Upper lobe of right lung (tissue), 1 donor: ENCODE data around the gene CRYGS. TPM values are rescaled to one million over a fixed set of nuclear protein-coding genes. Genes with fewer than 3 reads are reported as not detected.
A peak's percentile ranks its signal among the peaks of the same experiment; 100 is the strongest.

ENCODE experiments used
- ATAC-seq: fragments of 200-7000 bp; cut with Tn5 transposase; one replicate; pipeline ENCODE4 v1.9.1; 2020; ENCODE audit warnings: mild to moderate bottlenecking, moderate library complexity
- DNase-seq: peaks from one replicate; pipeline ENCODE4 v3.0.0-alpha.2; 2020
- H3K27ac ChIP-seq: fragments of 200-600 bp; one replicate; pipeline ENCODE4 v1.8.0; 2022
- H3K27me3 ChIP-seq: fragments of 200-600 bp; one replicate; pipeline ENCODE4 v1.8.0; 2022; ENCODE audit warnings: mild to moderate bottlenecking
- H3K36me3 ChIP-seq: fragments of 200-600 bp; one replicate; pipeline ENCODE4 v1.8.0; 2022
- H3K4me1 ChIP-seq: fragments of 200-600 bp; one replicate; pipeline ENCODE4 v1.8.0; 2022
- H3K4me3 ChIP-seq: fragments of 200-600 bp; one replicate; pipeline ENCODE4 v1.8.0; 2022; ENCODE audit warnings: mild to moderate bottlenecking
- H3K9me3 ChIP-seq: fragments of 200-600 bp; one replicate; pipeline ENCODE4 v1.8.0; 2022
- intact Hi-C: fragments of 100-400 bp; cut with DNase I; formaldehyde crosslinking; loops from one replicate; pipeline ENCODE4 v1.11.0; 2022
- total RNA-seq: library from RNA; stranded (reverse); fragmentation: NEBNext Ultra II Directional; extraction: Animal tissue kit (Norgen Biotek cat#: 25700); gene quantifications from one replicate; pipeline ENCODE4 v1.2.1, GENCODE V29; 2021
- TF ChIP-seq, protein P1 (sequence below): fragments of 200-600 bp; IDR thresholded peaks from one replicate; pipeline ENCODE4 v1.8.0; 2022; ENCODE audit warnings: antibody characterized with exemption
- donor health status: DM: no; HTN: yes; CAD: no; lungs with severe emphysema.

CRYGS gene
- total RNA-seq, 1 donor from 2014 or later, result 3.8 TPM

DNA sequence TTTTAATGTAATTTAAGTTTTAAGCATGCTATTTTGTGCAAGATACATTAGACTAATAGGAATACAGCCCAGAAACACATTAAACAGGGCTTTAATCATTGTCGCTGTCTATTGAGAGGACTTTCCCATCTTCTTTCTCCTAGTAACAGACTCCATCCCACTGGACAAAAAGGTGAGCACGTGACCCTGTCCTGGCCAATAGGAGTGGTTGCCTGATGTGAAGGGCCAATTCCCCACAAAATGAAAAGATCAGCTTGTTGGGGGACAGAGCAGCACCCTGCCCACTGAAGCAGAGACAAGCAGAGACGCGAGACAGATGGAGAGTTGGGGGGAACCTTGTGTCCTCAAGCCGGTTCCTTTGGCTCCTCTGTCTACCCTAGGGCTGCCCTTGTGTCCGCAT is 21.2 kb downstream of the CRYGS start:
- intact Hi-C loops, result no loop called here
- Histone ChIP-seq H3K4me1 (no peaks in the 10 kb centered on the region), H3K9me3 (no peaks in the 10 kb centered on the region), H3K27me3 (no peaks in the 10 kb centered on the region), H3K27ac (no peak overlapping the region), H3K4me3 (no peak overlapping the region), H3K36me3 (no peaks in the 10 kb centered on the region)
- ATAC-seq, result no peak
- no peak for DNase-seq
- TF ChIP-seq, protein P1, sequence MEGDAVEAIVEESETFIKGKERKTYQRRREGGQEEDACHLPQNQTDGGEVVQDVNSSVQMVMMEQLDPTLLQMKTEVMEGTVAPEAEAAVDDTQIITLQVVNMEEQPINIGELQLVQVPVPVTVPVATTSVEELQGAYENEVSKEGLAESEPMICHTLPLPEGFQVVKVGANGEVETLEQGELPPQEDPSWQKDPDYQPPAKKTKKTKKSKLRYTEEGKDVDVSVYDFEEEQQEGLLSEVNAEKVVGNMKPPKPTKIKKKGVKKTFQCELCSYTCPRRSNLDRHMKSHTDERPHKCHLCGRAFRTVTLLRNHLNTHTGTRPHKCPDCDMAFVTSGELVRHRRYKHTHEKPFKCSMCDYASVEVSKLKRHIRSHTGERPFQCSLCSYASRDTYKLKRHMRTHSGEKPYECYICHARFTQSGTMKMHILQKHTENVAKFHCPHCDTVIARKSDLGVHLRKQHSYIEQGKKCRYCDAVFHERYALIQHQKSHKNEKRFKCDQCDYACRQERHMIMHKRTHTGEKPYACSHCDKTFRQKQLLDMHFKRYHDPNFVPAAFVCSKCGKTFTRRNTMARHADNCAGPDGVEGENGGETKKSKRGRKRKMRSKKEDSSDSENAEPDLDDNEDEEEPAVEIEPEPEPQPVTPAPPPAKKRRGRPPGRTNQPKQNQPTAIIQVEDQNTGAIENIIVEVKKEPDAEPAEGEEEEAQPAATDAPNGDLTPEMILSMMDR, result no peak

DNA sequence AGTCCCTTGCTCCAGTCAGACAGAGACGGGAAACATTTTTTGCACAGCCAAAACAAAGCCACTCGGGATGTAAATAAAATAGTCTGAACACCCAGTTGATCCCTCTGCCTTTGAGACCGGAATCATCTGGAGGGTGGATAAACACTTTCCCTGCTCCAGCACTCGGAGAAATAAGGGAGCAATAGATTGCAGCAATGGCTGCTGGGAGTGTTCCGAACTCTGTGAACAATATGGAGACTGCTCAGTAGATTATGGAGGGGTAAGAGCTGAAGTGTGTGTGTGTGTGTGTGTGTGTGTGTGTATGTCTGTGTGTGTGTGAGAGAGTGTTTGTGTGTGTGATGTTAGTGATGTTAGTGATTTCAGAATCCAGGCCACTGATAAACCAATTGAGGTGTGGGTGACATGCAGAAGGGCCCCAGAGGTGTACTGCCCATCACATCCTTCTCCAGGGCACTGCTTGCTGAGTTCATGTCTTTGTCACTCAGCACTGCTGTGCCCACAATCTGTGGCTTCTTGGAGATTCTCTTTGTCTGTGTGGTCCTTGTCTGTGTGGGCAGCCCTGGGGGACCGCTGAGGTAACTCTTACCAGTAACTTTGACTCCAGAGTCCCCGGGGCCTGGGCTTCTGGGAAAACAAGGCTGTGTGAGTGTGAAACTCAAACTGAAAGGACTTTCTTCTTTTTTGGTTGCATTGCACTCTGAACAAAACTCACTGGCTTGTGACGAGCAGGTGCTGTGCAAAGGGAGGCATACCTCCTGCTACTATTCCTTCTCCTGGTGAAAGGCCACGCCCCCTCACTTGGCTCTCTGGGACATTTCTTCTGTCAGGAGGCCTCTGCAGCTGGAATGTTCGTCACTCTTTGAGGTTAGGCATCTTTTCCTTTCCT is 23.0 kb downstream of the CRYGS start:
- Histone ChIP-seq H3K27me3 (no peaks in the 10 kb centered on the region), H3K27ac (no peak overlapping the region), H3K36me3 (no peaks in the 10 kb centered on the region), H3K9me3 (no peaks in the 10 kb centered on the region), H3K4me1 (no peaks in the 10 kb centered on the region), H3K4me3 (no peak overlapping the region)
- ATAC-seq (no peak), DNase-seq (no peak)
- intact Hi-C loops, result no loop called here
- TF ChIP-seq, protein P1, result no peak

DNA sequence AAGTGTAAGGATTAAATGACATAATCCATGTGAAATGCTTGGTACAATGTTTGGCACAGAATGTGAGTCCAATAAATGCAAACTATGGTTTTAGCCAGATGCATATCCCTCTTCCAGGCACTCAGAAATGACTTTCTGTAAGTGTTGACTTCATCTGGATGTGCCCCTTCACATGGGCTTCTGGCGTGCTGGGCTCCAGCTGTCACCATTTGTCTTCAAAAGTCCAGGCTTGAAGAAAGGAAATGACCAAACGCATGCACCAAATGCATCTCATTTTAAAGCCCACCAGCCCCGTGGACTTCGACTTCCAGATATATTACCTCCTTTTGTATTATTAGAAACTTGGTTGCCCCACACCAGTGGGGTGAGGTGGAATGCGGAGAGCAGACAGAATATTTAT is 23.7 kb downstream of the CRYGS start:
- DNase-seq (no peak), ATAC-seq (no peak)
- Histone ChIP-seq H3K27me3 (no peaks in the 10 kb centered on the region), H3K27ac (no peak overlapping the region), H3K4me3 (no peak overlapping the region), H3K4me1 (no peaks in the 10 kb centered on the region), H3K9me3 (no peaks in the 10 kb centered on the region), H3K36me3 (no peaks in the 10 kb centered on the region)
- intact Hi-C loops, result no loop called here
- TF ChIP-seq, protein P1, result no peak

DNA sequence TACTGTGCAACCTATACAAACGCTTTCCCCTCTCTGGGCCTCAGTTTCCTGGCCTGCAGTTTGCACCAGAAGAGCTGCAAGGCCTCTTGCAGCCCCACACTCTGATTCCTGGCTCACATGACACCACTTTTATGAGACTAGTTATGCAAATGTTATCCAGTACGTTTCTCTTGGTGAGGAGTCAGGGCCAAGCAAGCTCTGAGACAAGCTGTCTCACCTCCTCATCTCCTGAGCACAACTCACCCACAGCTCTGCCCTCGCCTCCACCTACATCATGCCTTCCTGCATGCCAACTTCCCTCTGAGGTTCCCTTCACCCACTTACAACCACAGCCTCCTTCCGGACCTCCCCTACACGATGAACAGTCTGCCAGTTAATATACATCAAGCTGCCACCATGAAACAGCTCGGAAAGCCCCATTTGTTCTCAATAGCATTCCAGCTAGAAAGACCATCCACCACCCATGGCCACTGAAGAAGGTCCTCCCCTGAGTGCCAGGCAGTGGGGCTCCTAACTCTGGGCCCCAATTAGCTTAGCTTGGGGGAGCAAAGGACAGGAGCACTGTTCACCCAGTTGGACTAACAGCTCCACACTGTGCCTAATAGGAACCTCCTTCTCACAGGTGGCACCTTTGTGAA is 25.0 kb downstream of the CRYGS start:
- peak; percentile 74 for ATAC-seq
- intact Hi-C loops, result no loop called here
- TF ChIP-seq, protein P1, result no peak
- Histone ChIP-seq H3K4me3 (no peak overlapping the region), H3K36me3 (no peaks in the 10 kb centered on the region), H3K4me1 (no peaks in the 10 kb centered on the region), H3K27ac (no peak overlapping the region), H3K9me3 (no peaks in the 10 kb centered on the region), H3K27me3 (no peaks in the 10 kb centered on the region)
- no peak for DNase-seq

DNA sequence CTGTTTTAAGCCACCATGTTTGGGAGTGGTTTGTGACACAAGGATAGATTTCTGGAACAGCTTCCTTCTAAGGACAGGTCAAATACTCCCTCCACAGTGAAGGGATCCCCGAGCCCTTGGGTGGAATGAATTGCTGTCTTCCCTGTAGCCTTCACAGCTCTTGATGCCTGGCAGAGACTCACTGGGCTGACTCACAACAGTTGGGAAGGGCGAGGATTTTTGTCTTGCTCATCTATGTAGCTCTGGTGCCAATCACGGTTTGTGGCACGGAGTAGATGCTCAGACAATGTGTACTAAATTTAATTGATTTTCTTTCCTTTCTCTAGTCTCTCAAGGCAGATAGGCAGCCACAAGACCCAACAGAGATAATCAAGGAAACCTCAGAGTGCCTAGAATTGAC is 27.0 kb downstream of the CRYGS start:
- DNase-seq (no peak), ATAC-seq (no peak)
- no peak overlapping the region for H3K27ac ChIP-seq
- intact Hi-C loops, result no loop called here
- no peaks in the 10 kb centered on the region for H3K36me3 ChIP-seq
- H3K4me3 ChIP-seq, result no peak overlapping the region
- no peaks in the 10 kb centered on the region for H3K27me3 ChIP-seq
- TF ChIP-seq, protein P1, result no peak
- H3K4me1 ChIP-seq, result no peaks in the 10 kb centered on the region
- H3K9me3 ChIP-seq, result no peaks in the 10 kb centered on the region
